Measurements from ENCODE around the gene SOX6.
"Not testable (repeated sequence)": the region's sequence is repeated elsewhere in the genome, so short reads cannot be mapped to it uniquely, and the experiment has no call there.

SOX6 gene

DNA sequence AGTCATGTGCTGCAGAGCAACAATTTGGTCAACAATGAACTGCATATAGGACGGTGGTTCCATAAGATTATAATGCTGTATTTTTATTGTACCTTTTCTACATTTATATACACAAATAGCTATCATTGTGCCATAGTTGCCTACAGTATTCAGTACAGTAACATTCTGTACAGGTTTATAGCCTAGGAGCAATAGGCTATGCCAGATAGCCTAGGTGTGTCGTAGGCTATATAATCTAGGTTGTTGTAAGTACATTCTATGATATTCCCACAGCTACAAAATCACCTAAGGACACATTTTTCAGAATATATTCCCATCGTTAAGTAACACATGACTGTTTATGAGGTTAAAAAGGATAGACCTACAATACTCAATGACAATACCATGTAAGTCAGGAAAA lies 423.9 kb downstream of the SOX6 start:
- DNase-seq (ENCODE audit: low read depth in 2 of 2) = no peak

DNA sequence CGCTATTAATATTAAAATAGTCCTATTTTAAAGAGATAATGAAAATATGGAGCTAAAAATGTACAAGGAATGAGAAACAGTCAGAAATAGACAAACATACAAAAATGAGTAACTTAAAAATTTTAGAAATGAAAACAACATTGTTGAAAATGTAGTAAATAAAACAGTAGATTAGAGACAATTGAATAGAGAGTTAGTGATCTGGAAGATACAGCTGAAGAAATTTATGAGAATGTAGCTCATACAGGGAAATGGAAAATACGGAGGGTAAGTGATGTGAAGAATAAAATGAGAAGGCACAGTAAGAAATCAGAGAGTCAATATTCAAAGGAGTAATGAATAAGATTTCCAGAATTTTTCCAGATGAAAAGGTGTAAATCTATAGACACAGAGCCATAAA lies 424.8 kb downstream of the SOX6 start:
- DNase-seq (ENCODE audit: low read depth in 2 of 2) = no peak

DNA sequence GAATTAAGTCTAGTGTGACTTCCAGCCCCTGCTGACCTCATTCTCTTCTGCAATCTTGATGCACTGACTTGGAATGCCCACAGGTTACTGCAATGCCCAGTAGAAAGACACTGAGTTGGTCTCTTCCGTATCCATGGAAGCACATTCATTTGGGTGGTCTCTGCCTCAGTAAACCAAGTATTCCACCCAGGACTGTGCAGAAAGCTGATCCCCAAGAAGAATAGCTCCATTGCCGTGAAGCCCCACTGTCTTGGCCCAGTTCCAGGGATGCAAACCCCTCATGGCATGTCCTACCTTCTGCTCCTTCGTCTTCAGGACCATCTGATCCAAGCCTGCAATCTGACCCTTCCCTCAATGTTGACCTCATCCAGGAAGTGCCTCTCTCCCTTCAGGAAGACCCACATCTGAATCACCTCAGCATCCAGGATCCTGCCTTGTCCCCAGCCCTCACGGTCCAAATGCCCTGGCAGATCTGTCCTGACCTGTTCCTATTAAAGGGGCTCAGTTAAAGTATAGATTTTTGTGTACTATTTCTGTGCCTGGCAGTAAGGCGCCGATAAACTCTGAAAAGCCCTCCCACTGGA lies 425.8 kb downstream of the SOX6 start:
- DNase-seq (ENCODE audit: low read depth in 2 of 2) = no peak

DNA sequence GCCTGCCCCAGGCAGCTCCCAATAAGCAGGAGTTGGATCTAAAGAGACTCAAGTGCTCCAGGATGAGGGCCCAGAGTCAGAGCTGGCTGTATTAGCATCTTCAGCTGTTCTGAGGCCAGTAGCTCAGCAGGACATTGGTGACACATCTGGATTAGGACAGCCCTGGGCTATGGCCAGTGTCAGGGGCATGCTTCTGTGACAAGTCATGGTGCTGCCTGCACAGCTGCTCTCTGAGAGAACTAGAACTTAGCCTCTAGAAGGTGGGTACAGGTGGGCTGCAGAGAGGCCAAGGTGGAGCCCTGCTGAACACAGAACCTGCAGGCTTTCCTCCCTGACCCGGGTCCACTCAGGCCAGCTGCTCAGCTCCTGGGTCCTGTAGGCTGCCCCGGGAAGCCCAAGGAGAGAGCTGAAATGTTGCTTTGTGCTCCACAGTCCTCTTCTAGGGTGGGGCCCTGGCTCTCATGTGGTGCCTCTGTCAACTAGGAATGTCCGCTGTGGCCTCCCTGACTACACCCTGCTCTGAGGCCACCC lies 426.9 kb downstream of the SOX6 start:
- DNase-seq (ENCODE audit: low read depth in 2 of 2) = no peak

DNA sequence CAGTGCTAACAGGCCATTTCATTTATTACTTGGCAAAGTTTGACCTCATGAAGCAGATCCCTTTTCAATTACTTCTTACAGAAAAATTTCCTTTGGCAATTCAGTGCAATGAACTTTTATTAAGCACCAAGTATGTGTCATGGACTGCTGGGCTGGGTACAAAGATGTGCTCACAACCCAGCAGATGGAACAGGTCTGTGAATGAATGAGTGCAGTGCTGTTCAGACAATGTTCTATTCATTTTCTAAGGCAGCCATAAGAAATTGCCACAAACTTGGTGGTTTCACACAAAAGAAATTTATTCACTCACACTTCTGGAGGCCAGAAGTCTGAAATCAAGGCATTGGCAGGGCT lies 428.5 kb downstream of the SOX6 start:
- DNase-seq (ENCODE audit: low read depth in 2 of 2) = no peak

DNA sequence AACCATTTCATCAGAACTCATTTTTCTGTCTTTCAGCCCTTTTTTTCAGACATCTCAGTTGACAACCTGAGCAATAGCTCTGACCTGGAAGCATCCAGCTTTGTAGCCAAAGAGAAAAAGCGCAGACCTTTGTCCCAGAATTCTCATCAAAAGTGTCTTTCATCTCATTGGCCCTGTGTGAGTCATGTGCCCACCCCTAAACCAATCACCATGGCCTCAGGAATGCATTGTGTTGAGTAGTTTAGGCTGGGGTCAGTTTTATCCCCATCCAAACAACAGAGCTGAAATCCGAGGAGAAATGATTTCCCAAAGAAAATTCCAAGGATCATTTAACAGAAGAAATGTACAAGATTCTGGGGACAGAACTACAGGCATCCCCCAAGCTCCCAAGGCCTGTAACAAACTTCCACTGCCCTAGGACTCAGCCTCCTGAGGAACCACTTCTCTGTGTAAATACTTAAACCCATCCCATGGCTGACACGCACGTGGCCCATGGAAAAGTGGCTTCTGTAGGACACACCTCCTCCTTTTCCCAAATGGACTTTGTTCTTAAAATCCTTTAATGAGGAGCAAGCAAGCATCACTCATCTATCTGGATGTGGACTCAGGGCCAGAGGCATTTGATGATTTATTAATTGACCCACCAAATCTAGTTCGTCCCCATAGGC lies 429.0 kb downstream of the SOX6 start:
- no peak for DNase-seq (ENCODE audit: low read depth in 2 of 2)

DNA sequence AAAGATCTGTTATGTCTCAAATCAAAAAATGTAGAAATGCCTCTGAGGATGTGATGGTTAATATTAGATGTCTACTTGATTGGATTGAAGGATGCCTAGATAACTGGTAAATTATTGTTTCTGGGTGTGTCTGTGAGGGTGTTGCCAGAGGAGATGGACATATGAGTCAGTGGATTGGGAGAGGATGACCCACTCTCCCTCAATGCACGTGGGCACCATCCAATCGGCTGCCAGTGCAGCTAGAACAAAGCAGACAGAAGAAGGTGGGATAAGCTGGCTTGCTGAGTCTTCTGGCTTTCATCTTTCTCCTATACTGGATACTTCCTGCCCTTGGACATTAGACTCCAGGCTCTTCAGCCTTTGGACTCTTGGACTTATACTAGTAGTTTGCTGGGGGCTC lies 430.3 kb downstream of the SOX6 start:
- no peak for DNase-seq (ENCODE audit: low read depth in 2 of 2)

DNA sequence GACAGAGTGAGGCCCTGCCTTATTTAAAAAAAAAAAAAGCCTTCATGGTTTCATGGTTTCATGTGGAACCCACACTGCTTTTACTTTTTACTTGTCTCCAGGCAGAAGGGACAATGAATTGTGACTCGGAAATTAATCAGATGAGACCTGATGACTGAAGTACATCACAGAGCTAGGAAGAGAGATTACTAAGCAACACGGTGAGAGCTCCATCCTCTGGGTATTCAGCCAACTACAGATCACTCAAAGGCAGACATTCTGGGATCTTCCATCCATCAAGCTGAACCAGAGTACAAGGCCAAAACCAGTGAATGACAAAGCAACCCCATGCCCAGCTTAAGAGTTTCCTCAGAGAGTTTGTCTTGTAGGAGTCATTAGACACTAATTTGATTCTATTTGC lies 433.2 kb downstream of the SOX6 start:
- DNase-seq (ENCODE audit: low read depth in 2 of 2) = no peak

DNA sequence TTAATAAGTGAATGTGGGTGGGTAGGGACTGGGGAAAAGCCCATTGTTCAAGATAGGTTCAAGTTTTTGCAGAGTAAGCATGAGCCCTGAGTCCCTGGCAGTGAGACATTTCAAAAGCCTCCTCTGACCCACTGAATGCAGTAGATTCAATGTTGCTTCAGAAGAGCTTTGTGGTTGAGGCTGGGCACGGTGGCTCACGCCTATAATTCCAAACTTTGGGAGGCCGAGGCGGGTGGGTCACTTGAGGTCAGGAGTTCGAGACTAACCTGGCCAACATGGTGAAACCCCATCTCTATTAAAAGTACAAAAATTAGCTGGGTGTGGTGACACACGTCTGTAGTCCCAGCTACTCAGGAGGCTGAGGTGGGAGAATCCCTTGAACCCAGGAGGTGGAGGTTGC lies 433.6 kb downstream of the SOX6 start:
- not testable (repeated sequence) for DNase-seq (ENCODE audit: low read depth in 2 of 2)

DNA sequence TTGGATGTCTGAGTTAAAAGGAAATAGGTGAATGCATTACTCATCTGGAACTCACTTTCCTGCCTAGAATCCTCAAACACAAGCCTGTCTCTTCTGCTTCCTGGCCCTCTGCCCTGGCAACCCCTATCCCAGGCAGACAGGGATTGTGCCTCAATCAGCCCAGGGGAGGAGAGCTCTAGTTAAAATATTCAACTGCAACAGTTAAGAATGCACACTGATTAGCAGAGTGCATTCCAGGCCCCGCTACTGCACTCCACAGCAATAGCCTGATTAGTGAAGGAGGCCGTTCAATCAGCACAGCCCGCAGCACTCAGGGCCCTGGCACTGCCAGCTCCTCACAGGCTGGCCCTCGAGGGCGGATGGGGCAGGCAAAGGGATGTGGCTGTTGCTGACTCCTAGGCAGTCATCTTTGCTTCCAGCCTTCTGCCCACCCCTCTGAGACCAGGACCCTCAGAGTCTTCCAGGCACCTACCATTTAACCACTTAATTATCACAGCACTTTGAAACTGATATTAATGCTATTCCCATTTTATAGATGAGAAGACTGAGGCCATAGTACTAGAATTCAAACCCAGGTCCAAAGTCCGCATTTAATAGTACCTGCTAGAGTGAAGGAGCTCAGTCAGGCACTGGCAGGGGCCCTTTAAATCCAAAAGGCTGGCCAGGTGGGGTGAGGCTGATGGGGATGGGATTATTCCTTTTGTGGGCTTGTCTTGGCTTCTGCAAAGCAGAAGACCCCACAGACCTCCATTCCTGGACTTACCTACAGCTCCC lies 435.3 kb downstream of the SOX6 start:
- DNase-seq (ENCODE audit: low read depth in 2 of 2) = no peak

DNA sequence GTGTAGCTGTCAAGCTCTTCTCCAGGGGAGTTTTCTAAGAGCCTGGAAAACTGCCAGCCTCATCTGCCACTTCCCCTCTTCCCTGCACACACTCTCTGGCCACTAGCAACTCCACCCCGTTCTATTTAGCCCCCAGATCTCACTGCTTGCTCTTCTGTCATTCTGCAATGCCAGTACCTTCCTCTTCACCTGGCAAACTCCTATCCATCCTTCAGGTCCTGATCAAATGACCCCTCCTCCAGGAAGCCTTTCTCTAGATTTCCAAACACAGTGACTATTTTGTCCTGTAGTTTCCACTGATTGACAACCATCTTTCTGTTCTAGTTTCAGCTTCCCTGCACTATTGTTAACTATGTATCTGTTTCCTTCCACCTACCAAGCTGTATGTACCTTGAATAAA lies 437.7 kb downstream of the SOX6 start:
- no peak for DNase-seq (ENCODE audit: low read depth in 2 of 2)

DNA sequence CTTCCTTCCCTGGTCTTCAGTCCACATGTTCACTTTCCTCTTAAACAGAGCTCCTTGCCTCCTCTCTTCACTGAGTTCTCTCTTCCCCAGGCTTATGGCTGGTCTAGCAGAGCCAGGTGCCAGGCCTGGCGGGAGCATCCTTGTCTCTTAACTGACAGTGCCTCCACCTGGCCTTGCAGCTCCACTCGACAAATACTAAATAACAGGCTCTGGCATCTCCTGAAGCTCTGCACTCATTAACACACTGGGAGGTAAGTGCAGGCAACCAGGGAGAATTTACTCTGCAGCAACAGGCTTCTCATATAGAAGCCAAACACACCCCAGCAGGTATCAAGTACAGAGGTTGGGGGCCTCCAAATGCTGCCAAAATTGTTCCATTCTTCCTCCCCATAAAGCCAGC lies 438.1 kb downstream of the SOX6 start:
- DNase-seq (ENCODE audit: low read depth in 2 of 2) = no peak
